NCI-H226 (cell line): Measurements from ENCODE around the gene CHODL.

Experiments
- DNase-seq: peaks from one replicate; pipeline ENCODE4 v3.0.0-alpha.2; 2015

The CHODL gene

GRCh38 chr21:18244671-18245463 lies at the start of gene CHODL:
CHODL (plus strand) TSS chr21:18244833; CDS start chr21:18245224, 391 bp downstream.
- no peak for DNase-seq

- peak; percentile 15 for DNase-seq
Measured at GRCh38 chr21:18204931-18205330, 39.7 kb upstream of the CHODL start.

GRCh38 chr21:18218331-18218730 lies 26.3 kb upstream of the CHODL start:
- DNase-seq: no peak

GRCh38 chr21:18220498-18220897 lies 24.1 kb upstream of the CHODL start:
- DNase-seq: no peak

GRCh38 chr21:18222346-18222745 lies 22.3 kb upstream of the CHODL start:
- DNase-seq: no peak

- DNase-seq: no peak
Measured at GRCh38 chr21:18228060-18228739, 16.4 kb upstream of the CHODL start.

- DNase-seq: no peak
Measured at GRCh38 chr21:18235545-18235944, 9.1 kb upstream of the CHODL start.

- DNase-seq: no peak
Measured at GRCh38 chr21:18245464-18245967, 883 bp downstream of the CHODL start.

GRCh38 chr21:18248171-18248570 lies 3.5 kb downstream of the CHODL start:
- no peak for DNase-seq

GRCh38 chr21:18249672-18250071 lies 5.0 kb downstream of the CHODL start:
- no peak for DNase-seq

GRCh38 chr21:18251065-18251464 lies 6.4 kb downstream of the CHODL start:
- DNase-seq: no peak

GRCh38 chr21:18252256-18252655 lies 7.6 kb downstream of the CHODL start:
- no peak for DNase-seq

GRCh38 chr21:18252680-18253079 lies 8.0 kb downstream of the CHODL start:
- DNase-seq: no peak

- DNase-seq: no peak
Measured at GRCh38 chr21:18253221-18253620, 8.6 kb downstream of the CHODL start.

GRCh38 chr21:18253799-18254198 lies 9.2 kb downstream of the CHODL start:
- no peak for DNase-seq

GRCh38 chr21:18265944-18266343 lies 21.3 kb downstream of the CHODL start:
- no peak for DNase-seq

GRCh38 chr21:18267496-18267895 lies 22.9 kb downstream of the CHODL start:
- DNase-seq: no peak

GRCh38 chr21:18268906-18269305 lies 24.3 kb downstream of the CHODL start:
- DNase-seq: no peak

- no peak for DNase-seq
Measured at GRCh38 chr21:18269856-18270255, 25.2 kb downstream of the CHODL start.

- no peak for DNase-seq
Measured at GRCh38 chr21:18273400-18273799, 28.8 kb downstream of the CHODL start.

GRCh38 chr21:18274370-18274769 lies 29.7 kb downstream of the CHODL start:
- DNase-seq: no peak

GRCh38 chr21:18275781-18276180 lies 31.1 kb downstream of the CHODL start:
- DNase-seq: no peak

- DNase-seq: no peak
Measured at GRCh38 chr21:18285379-18285778, 40.7 kb downstream of the CHODL start.

GRCh38 chr21:18289876-18290275 lies 45.2 kb downstream of the CHODL start:
- DNase-seq: no peak
